Tibial artery (tissue), 4 donors: ENCODE results near the gene BCR.

Experiments
- DNase-seq, 2 donors: peaks; one replicate each; pipeline ENCODE4 v3.0.0-alpha.2; 2019
- H3K27ac ChIP-seq, 2 donors: fragments of 200-600 bp; sonication (generic) in 1 of 2; 1 replicate in 1 of 2; 2 replicates in 1 of 2; pipeline ENCODE4 v1.5.1; 2018 to 2019; ENCODE audit warnings: mild to moderate bottlenecking in 1 of 2
- H3K27me3 ChIP-seq, 2 donors: fragments of 200-600 bp; sonication (generic) in 1 of 2; one replicate each; pipeline versions ENCODE4 v1.5.1 to v1.6.0; 2016 to 2019
- H3K36me3 ChIP-seq, 3 donors: fragments of 200-600 bp; sonication (generic) in 2 of 3; one replicate each; pipeline ENCODE4 v1.5.1; 2016 to 2019; ENCODE audit warnings: mild to moderate bottlenecking in 2 of 3
- H3K4me1 ChIP-seq, 4 donors: fragments of 200-600 bp; sonication (generic) in 2 of 4; 1 replicate in 3 of 4; 2 replicates in 1 of 4; pipeline ENCODE4 v1.5.1; 2016 to 2019
- H3K4me3 ChIP-seq, 2 donors: fragments of 200-600 bp; sonication (generic) in 1 of 2; 1 replicate in 1 of 2; 2 replicates in 1 of 2; pipeline ENCODE4 v1.5.1; 2018 to 2019; ENCODE audit warnings: mild to moderate bottlenecking in 2 of 2
- H3K9me3 ChIP-seq, 3 donors: fragments of 200-600 bp; sonication (generic) in 1 of 3; one replicate each; pipeline ENCODE4 v1.5.1; 2016 to 2019
- intact Hi-C: fragments of 100-400 bp; cut with DNase I; formaldehyde crosslinking; loops from one replicate; pipeline ENCODE4 v1.15.0; 2023; ENCODE audit warnings: low total_unique reads
- TF ChIP-seq, protein P1 (sequence below), 2 experiments: fragments of 200-600 bp in 1 of 2; fragments of 450-650 bp in 1 of 2; IDR thresholded peaks; one replicate each; pipeline ENCODE4 v1.5.1; 2017 to 2019; ENCODE audit warnings: antibody characterized with exemption in 2 of 2, mild to moderate bottlenecking in 1 of 2, moderate library complexity in 1 of 2

The BCR gene

DNA sequence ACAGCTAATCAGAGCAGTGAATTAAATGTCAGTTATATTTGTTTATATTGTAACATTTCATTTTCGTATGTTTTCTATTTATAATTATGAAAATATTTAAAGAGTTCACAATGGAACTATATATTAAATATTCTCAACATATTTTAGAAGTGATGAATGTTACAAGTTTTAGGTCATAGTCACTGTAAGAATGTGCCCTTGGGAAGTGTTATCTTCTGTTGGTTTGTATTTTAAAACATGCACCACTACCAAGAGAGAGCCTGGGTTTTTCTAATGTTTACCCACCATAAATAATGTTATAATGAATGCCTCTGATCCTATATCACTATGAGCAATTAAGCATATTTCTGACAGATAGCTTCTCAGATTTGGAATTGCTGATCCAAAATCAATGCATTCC lies 171.0 kb downstream of the BCR start:
- intact Hi-C loops, result no loop called here
- no peaks in the 10 kb centered on the region for H3K36me3 ChIP-seq
- no peak overlapping the region for H3K27ac ChIP-seq
- TF ChIP-seq, protein P1, sequence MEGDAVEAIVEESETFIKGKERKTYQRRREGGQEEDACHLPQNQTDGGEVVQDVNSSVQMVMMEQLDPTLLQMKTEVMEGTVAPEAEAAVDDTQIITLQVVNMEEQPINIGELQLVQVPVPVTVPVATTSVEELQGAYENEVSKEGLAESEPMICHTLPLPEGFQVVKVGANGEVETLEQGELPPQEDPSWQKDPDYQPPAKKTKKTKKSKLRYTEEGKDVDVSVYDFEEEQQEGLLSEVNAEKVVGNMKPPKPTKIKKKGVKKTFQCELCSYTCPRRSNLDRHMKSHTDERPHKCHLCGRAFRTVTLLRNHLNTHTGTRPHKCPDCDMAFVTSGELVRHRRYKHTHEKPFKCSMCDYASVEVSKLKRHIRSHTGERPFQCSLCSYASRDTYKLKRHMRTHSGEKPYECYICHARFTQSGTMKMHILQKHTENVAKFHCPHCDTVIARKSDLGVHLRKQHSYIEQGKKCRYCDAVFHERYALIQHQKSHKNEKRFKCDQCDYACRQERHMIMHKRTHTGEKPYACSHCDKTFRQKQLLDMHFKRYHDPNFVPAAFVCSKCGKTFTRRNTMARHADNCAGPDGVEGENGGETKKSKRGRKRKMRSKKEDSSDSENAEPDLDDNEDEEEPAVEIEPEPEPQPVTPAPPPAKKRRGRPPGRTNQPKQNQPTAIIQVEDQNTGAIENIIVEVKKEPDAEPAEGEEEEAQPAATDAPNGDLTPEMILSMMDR (IDR thresholded peaks at IDR 0.05), result no peak
- H3K4me1 ChIP-seq, result no peaks in the 10 kb centered on the region
- H3K4me3 ChIP-seq, result no peak overlapping the region
- H3K27me3 ChIP-seq, result peaks cover 0 to 4% of the 10 kb centered on the region in 2 donors
- no peaks in the 10 kb centered on the region for H3K9me3 ChIP-seq
- no peak for DNase-seq

DNA sequence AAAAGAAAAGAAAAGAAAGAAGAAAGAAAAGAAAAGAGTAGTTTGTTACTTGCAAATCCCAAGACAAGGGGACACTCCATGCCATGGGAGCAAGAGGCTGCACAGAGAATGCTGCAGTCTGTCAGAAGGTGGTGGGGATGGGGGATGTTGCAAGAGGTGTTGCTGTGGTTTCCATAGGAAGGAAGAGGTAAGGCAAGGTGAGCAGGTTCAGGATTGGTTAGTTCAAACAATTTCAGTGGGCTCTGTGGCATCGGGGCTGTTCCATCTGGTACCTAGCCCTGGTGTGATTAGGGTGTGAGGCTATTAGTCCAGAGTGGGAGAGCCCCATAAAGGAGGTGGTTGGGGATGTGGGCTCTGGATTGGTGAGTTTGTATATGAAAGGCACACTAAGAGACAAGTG lies 172.7 kb downstream of the BCR start:
- DNase-seq, result no peak
- intact Hi-C loops, result no loop called here
- TF ChIP-seq, protein P1 (IDR thresholded peaks at IDR 0.05), result no peak

DNA sequence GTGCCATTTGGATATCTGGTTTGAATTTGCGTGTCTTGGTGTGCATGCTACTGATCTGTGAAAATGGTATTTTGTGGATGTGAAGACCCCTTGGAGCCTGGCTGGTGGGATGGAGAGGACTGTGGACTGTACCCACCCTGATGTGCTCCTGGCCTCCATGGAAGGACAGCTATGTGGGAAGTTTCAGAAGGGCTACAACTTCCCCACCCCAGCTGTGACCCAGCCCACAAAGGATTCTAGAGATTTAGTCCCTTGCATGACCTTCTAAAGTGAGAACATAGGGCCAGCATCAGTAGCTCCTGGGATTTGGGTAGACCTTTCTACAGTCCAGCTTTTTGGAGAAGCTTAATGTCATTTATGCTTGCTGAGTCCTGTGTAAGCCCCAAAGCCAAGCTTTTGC lies 173.4 kb downstream of the BCR start:
- intact Hi-C loops, result no loop called here
- Histone ChIP-seq H3K36me3 (no peaks in the 10 kb centered on the region), H3K27ac (no peak overlapping the region)

More for the DNA sequence above, 172.7 kb downstream of the BCR start:
- Histone ChIP-seq H3K36me3 (no peaks in the 10 kb centered on the region), H3K27me3 (peaks cover 0 to 4% of the 10 kb centered on the region in 2 donors), H3K27ac (no peak overlapping the region), H3K9me3 (no peaks in the 10 kb centered on the region), H3K4me3 (no peak overlapping the region), H3K4me1 (no peaks in the 10 kb centered on the region)

DNA sequence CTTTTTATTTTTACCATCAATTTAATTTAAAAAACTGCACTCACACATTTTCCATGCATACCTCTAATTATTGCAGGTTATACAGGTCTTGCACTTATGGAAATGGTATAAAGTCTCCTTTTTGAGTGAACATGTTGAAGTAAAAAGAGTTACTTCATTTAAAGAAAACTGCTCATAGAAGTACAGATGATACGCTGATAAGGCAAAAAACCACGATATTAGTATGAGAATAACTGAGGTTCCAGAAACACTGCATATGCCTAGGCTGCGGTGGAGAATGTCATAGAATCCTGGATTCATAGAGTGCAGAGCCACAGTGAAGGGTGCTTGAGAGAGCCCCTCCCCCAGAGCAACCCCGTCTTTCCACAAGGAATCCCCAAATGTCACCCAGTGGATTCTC lies 175.8 kb downstream of the BCR start:
- H3K27me3 ChIP-seq, result peaks cover 0 to 4% of the 10 kb centered on the region in 2 donors
- H3K4me1 ChIP-seq, result no peaks in the 10 kb centered on the region
- H3K36me3 ChIP-seq, result no peaks in the 10 kb centered on the region
- TF ChIP-seq, protein P1 (IDR thresholded peaks at IDR 0.05), result no peak
- no peak for DNase-seq
- no peak overlapping the region for H3K4me3 ChIP-seq
- intact Hi-C loops, result no loop called here
- no peak overlapping the region for H3K27ac ChIP-seq
- no peaks in the 10 kb centered on the region for H3K9me3 ChIP-seq

More for the DNA sequence above, 173.4 kb downstream of the BCR start:
- no peaks in the 10 kb centered on the region for H3K4me1 ChIP-seq
- peaks cover 0 to 4% of the 10 kb centered on the region in 2 donors for H3K27me3 ChIP-seq
- DNase-seq, result no peak
- TF ChIP-seq, protein P1 (IDR thresholded peaks at IDR 0.05), result no peak
- no peak overlapping the region for H3K4me3 ChIP-seq
- no peaks in the 10 kb centered on the region for H3K9me3 ChIP-seq

DNA sequence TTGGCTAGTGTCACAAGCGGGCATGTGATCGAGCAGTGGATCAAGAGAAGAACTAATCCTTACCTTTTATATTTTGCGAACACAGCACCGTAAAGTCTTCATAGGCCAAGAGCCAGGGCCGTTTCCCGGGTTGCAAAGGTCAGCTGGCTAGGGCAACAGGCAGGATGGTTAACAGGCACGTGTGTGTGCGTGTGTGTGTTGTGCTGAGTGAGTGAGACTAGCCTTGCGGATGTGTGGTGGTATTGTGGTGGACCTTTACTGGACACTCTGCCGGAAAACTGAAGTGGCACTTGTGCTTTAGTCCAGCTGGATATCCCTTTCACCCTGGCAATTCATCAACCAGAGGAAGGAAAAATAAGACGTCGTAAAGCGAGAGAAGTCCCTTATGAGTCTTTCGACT lies 176.7 kb downstream of the BCR start:
- Histone ChIP-seq H3K9me3 (no peaks in the 10 kb centered on the region), H3K4me1 (no peaks in the 10 kb centered on the region), H3K27ac (no peak overlapping the region), H3K4me3 (no peak overlapping the region), H3K36me3 (no peaks in the 10 kb centered on the region), H3K27me3 (peaks cover 0 to 4% of the 10 kb centered on the region in 2 donors)
- TF ChIP-seq, protein P1 (IDR thresholded peaks at IDR 0.05), result no peak
- no peak for DNase-seq
- intact Hi-C loops, result no loop called here

DNA sequence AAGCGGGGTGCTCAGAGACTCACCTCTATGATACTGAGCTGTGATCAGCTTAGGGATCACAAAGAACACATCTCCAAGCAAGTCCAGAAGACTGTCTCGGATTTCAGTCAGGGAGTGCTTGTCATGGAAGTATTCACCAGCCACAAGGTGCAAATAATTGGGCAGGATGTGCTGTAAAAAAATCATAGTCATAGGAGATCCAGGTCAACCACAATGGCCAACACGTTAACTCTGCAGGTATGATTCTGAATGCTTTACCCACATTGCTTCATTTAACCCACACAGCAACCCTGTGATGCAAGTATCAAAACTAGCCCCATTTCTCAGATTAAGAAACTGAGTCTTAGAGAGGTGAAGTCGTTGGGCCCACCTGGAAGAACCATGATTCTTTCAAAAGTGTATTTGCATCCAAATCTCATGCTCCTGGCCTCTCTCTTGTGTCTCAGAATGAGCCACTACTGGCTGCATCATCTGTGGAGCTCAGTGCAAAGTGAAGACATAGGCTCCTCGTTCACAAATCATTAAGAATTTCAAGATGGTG lies 179.3 kb downstream of the BCR start:
- intact Hi-C loops, result no loop called here
- Histone ChIP-seq H3K36me3 (no peaks in the 10 kb centered on the region), H3K4me3 (no peak overlapping the region), H3K9me3 (no peaks in the 10 kb centered on the region), H3K4me1 (no peaks in the 10 kb centered on the region), H3K27me3 (no peaks in the 10 kb centered on the region), H3K27ac (no peak overlapping the region)
- no peak for DNase-seq
- TF ChIP-seq, protein P1 (IDR thresholded peaks at IDR 0.05), result no peak
